Spleen (tissue), 11 donors: Measurements from ENCODE around the gene APOA1. TPM values are rescaled to one million over a fixed set of nuclear protein-coding genes. Genes with fewer than 3 reads are reported as not detected.

Source experiments
- DNase-seq: peaks from one replicate; pipeline ENCODE4 v3.0.0-alpha.2; 2020
- H3K27ac ChIP-seq, 8 donors: fragments of 200-600 bp; sonication (generic) in 7 of 8; 1 replicate in 4 of 8; 2 replicates in 4 of 8; pipeline versions ENCODE4 v1.5.0 to v1.8.0; 2016 to 2021; ENCODE audit warnings: inconsistent platforms in 4 of 8, mild to moderate bottlenecking in 4 of 8, moderate library complexity in 1 of 8
- H3K27me3 ChIP-seq, 7 donors: fragments of 200-600 bp; sonication (generic) in 6 of 7; replicated peaks in 1 of 7; 1 replicate in 4 of 7; 2 replicates in 3 of 7; pipeline versions ENCODE4 v1.5.0 to v1.8.0; 2016 to 2021; ENCODE audit warnings: inconsistent platforms in 3 of 7, mild to moderate bottlenecking in 1 of 7
- H3K36me3 ChIP-seq, 6 donors: fragments of 200-600 bp; sonication (generic) in 5 of 6; 1 replicate in 4 of 6; 2 replicates in 2 of 6; pipeline versions ENCODE4 v1.5.0 to v1.8.0; 2016 to 2021; ENCODE audit warnings: inconsistent platforms in 2 of 6
- H3K4me1 ChIP-seq, 6 donors: fragments of 200-600 bp; sonication (generic) in 5 of 6; 1 replicate in 3 of 6; 2 replicates in 3 of 6; pipeline versions ENCODE4 v1.5.0 to v1.8.0; 2016 to 2021; ENCODE audit warnings: inconsistent platforms in 3 of 6
- H3K4me3 ChIP-seq, 8 donors: fragments of 200-600 bp; sonication (generic) in 7 of 8; 1 replicate in 4 of 8; 2 replicates in 4 of 8; pipeline versions ENCODE4 v1.5.0 to v1.8.0; 2016 to 2021; ENCODE audit warnings: inconsistent platforms in 4 of 8, mild to moderate bottlenecking in 4 of 8, moderate library complexity in 2 of 8
- H3K9me3 ChIP-seq, 8 donors: fragments of 200-600 bp; sonication (generic) in 7 of 8; 1 replicate in 4 of 8; 2 replicates in 4 of 8; pipeline versions ENCODE4 v1.5.0 to v1.8.0; 2016 to 2021; ENCODE audit warnings: inconsistent platforms in 4 of 8
- POLR2A ChIP-seq, 3 donors: fragments of 450-650 bp; IDR thresholded peaks; one replicate each; pipeline ENCODE4 v1.5.1; 2017; ENCODE audit warnings: antibody characterized with exemption in 3 of 3, mild to moderate bottlenecking in 1 of 3
- POLR2AphosphoS5 ChIP-seq, 3 donors: sonication (generic); formaldehyde crosslinking; IDR thresholded peaks; one replicate each; pipeline ENCODE4 v1.5.1; 2017; ENCODE audit warnings: antibody characterized with exemption in 3 of 3
- WGBS, 5 donors: extraction: QIAGEN DNeasy Blood & Tissue Kit in 3 of 5; methylation state at CpG; one replicate each; pipeline versions ENCODE4 v1.1.5 to v1.1.7; 2013 to 2018; 5-methylcytosine and 5-hydroxymethylcytosine counted together
- intact Hi-C: fragments of 100-400 bp; cut with DNase I; formaldehyde crosslinking; loops from one replicate; pipeline ENCODE4 v1.15.0; 2023; ENCODE audit warnings: low total_unique reads
- polyA plus RNA-seq, 3 donors: library from polyadenylated mRNA; stranded (reverse); fragments of 200-250 nt; gene quantifications; one replicate each; pipeline ENCODE4 v1.2.1, GENCODE V29; 2013
- total RNA-seq, 7 donors: library from RNA; depleted of rRNA in 3 of 7; stranded (reverse); fragments of >200 nt in 3 of 7; fragmentation: NEBNext Ultra II Directional in 4 of 7; extraction: Animal tissue kit (Norgen Biotek cat#: 25700) in 4 of 7; gene quantifications; one replicate each; pipeline versions ENCODE4 v1.1.0 to v1.2.1, GENCODE V29; 2016 to 2021
- TF ChIP-seq, protein P1 (sequence below), 11 experiments: fragments of 200-600 bp in 7 of 11; fragments of 450-650 bp in 4 of 11; sonication (generic) in 4 of 11; IDR thresholded peaks in 8 of 11; conservative IDR thresholded peaks in 3 of 11; 1 replicate in 7 of 11; 2 replicates in 4 of 11; pipeline versions ENCODE4 v1.4.0 to v1.8.0; 2016 to 2021; ENCODE audit warnings: antibody characterized with exemption in 11 of 11, inconsistent platforms in 4 of 11, mild to moderate bottlenecking in 1 of 11
- donor health status: healthy with polysubstance abuse.
- donor health status: DM: no; HTN: no; CAD: no; lungs with moderate emphysema.
- donor health status: DM: no; HTN: no; CAD: no.
- donor health status: Bipolar disorder and iron deficiency.
- donor health status: healthy.
- donor health status: DM: no; HTN: no; CAD: no.
- donor health status: DM: yes; HTN: yes; CAD: no.

Gene APOA1
- total and polyA plus RNA-seq, 10 donors = 0.44 to 3.3 (median 1.5) TPM; not detected in 2

DNA sequence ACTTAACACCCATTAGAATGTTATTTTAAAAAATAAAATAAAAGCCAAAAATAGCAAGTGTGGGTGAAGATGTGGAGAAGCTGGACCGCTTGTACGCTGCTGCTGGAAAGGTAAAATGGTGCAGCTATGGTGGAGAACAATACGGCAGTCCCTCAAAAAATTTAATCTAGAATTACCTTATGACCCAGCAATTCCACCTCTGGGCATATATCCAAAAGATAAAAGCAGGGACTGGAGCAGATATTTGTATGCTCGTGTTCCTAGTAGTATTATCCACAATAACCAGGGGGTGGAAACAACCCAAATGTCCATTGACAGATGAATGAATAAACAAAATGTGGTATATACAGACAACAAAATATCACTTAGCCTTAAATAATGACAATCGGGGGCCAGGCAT is 39.6 kb downstream of the APOA1 start:
- H3K4me1 ChIP-seq = no peaks in the 10 kb centered on the region
- no peak overlapping the region for H3K27ac ChIP-seq
- H3K4me3 ChIP-seq = no peak overlapping the region
- no peaks in the 10 kb centered on the region for H3K27me3 ChIP-seq
- no peak for DNase-seq
- no peaks in the 10 kb centered on the region for H3K36me3 ChIP-seq
- 90 to 94% (median 92%) methylated on average over 5 of the region's 5 CpGs for WGBS, 5 donors
- TF ChIP-seq, protein P1, sequence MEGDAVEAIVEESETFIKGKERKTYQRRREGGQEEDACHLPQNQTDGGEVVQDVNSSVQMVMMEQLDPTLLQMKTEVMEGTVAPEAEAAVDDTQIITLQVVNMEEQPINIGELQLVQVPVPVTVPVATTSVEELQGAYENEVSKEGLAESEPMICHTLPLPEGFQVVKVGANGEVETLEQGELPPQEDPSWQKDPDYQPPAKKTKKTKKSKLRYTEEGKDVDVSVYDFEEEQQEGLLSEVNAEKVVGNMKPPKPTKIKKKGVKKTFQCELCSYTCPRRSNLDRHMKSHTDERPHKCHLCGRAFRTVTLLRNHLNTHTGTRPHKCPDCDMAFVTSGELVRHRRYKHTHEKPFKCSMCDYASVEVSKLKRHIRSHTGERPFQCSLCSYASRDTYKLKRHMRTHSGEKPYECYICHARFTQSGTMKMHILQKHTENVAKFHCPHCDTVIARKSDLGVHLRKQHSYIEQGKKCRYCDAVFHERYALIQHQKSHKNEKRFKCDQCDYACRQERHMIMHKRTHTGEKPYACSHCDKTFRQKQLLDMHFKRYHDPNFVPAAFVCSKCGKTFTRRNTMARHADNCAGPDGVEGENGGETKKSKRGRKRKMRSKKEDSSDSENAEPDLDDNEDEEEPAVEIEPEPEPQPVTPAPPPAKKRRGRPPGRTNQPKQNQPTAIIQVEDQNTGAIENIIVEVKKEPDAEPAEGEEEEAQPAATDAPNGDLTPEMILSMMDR (IDR thresholded peaks at IDR 0.05 in 8 of 11, conservative IDR thresholded peaks at IDR 0.05 in 3 of 11) = no peak
- no peak for TF ChIP-seq POLR2A (IDR thresholded peaks at IDR 0.05)
- TF ChIP-seq POLR2AphosphoS5 (IDR thresholded peaks at IDR 0.05) = no peak
- intact Hi-C loops = no loop called here
- H3K9me3 ChIP-seq = no peaks in the 10 kb centered on the region

- Histone ChIP-seq H3K4me1 (peaks cover 0 to 4% (median 2%) of the 10 kb centered on the region in 6 donors), H3K9me3 (no peaks in the 10 kb centered on the region), H3K27me3 (peaks cover 0 to 3% (median 0%) of the 10 kb centered on the region in 7 donors), H3K27ac (no peak overlapping the region), H3K4me3 (no peak overlapping the region), H3K36me3 (no peaks in the 10 kb centered on the region)
- 64 to 90% (median 80%) methylated on average over 1 of the region's 1 CpG for WGBS, 5 donors
- no peak for DNase-seq
- TF ChIP-seq POLR2AphosphoS5 (IDR thresholded peaks at IDR 0.05) (no peak), POLR2A (IDR thresholded peaks at IDR 0.05) (no peak)
- TF ChIP-seq, protein P1 (IDR thresholded peaks at IDR 0.05 in 8 of 11, conservative IDR thresholded peaks at IDR 0.05 in 3 of 11) = no peak
- intact Hi-C loops = no loop called here
Observed at GRCh38 chr11:116796548-116796947, 40.9 kb downstream of the APOA1 start.

GRCh38 chr11:116794851-116795250 is 42.6 kb downstream of the APOA1 start:
- peaks cover 0 to 19% (median 0%) of the 10 kb centered on the region in 7 donors for H3K27me3 ChIP-seq
- H3K27ac ChIP-seq = no peak overlapping the region
- TF ChIP-seq POLR2AphosphoS5 (IDR thresholded peaks at IDR 0.05) (no peak), POLR2A (IDR thresholded peaks at IDR 0.05) (no peak)
- TF ChIP-seq, protein P1 (IDR thresholded peaks at IDR 0.05 in 8 of 11, conservative IDR thresholded peaks at IDR 0.05 in 3 of 11) = no peak
- H3K9me3 ChIP-seq = no peaks in the 10 kb centered on the region
- intact Hi-C loops = no loop called here
- no peak for DNase-seq
- H3K4me3 ChIP-seq = no peak overlapping the region
- H3K4me1 ChIP-seq = peaks cover 0 to 15% (median 10%) of the 10 kb centered on the region in 6 donors
- WGBS, 5 donors = 79 to 94% (median 84%) methylated on average over 2 of the region's 2 CpGs
- no peaks in the 10 kb centered on the region for H3K36me3 ChIP-seq

DNA sequence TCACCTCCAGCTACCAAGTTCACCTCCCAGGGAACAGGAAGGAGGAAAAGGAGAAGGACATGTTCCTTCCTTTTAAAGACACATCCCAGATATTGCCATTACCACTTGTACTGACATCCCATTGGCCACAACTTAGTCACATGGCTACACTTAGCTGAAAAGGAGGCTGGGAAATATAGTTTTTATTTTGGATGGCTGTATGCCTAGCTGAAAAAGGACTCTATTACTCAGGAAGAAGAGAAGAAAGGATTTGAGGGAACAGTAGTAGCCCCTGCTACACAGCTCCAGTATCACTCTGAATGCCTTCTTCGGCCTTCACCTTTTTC is 43.7 kb downstream of the APOA1 start:
- H3K9me3 ChIP-seq = no peaks in the 10 kb centered on the region
- no peaks in the 10 kb centered on the region for H3K36me3 ChIP-seq
- DNase-seq = no peak
- WGBS, 5 donors = 92 to 100% (median 96%) methylated on average over 1 of the region's 1 CpG
- peaks cover 0 to 19% (median 0%) of the 10 kb centered on the region in 7 donors for H3K27me3 ChIP-seq
- no peak overlapping the region for H3K4me3 ChIP-seq
- intact Hi-C loops = no loop called here
- no peak for TF ChIP-seq POLR2A (IDR thresholded peaks at IDR 0.05)
- TF ChIP-seq, protein P1 (IDR thresholded peaks at IDR 0.05 in 8 of 11, conservative IDR thresholded peaks at IDR 0.05 in 3 of 11) = no peak
- H3K4me1 ChIP-seq = peaks cover 0 to 18% (median 11%) of the 10 kb centered on the region in 6 donors
- H3K27ac ChIP-seq = no peak overlapping the region
